H1 (cell line): ENCODE results near the gene DUSP9. TPM values are rescaled to one million over a fixed set of nuclear protein-coding genes. Genes with fewer than 3 reads are reported as not detected.

ENCODE experiments used
- CTCF ChIA-PET: fragments of 300-600 bp; sonication (Branson Sonifier 250); formaldehyde crosslinking; loops from one replicate; lab custom pipeline; 2021; ENCODE audit not compliant: partially characterized antibody; lab: Charles Lee
- POLR2A ChIA-PET: fragments of 300-600 bp; sonication (Branson Sonifier 250); formaldehyde crosslinking; loops from one replicate; lab custom pipeline; 2021; ENCODE audit warnings: inconsistent platforms; ENCODE audit not compliant: partially characterized antibody; lab: Charles Lee
- DNase-seq, 2 experiments: peaks; one replicate each; pipeline versions ENCODE4 v3.0.0 to v3.0.0-alpha.2; 2010 to 2022; ENCODE audit warnings: low spot score in 2 of 2, low read depth in 1 of 2, mixed read lengths in 1 of 2
- FAIRE-seq: peaks from 2 replicates; lab custom pipeline; 2011; peaks lifted over from hg19 to GRCh38; lab: Jason Lieb, UNC
- H2AFZ ChIP-seq: 2 replicates; pipeline ENCODE4 v1.8.1; 2012; ENCODE audit warnings: low read length, inconsistent platforms
- H2AK5ac ChIP-seq: 2 replicates; pipeline ENCODE4 v1.6.1; 2013; ENCODE audit warnings: low read depth, low read length
- H2BK120ac ChIP-seq: replicated peaks from 2 replicates; pipeline ENCODE3; 2013; ENCODE audit warnings: low read depth, low read length, inconsistent platforms
- H2BK12ac ChIP-seq: 2 replicates; pipeline ENCODE4 v1.6.1; 2013; ENCODE audit warnings: low read depth, low read length
- H2BK15ac ChIP-seq: 2 replicates; pipeline ENCODE4 v1.6.1; 2013; ENCODE audit warnings: low read length
- H2BK20ac ChIP-seq: 2 replicates; pipeline ENCODE4 v1.6.1; 2013; ENCODE audit warnings: low read length
- H2BK5ac ChIP-seq: 2 replicates; pipeline ENCODE4 v1.6.1; 2013; ENCODE audit warnings: low read depth, low read length
- H3K14ac ChIP-seq: 2 replicates; pipeline ENCODE4 v1.6.1; 2013; ENCODE audit warnings: inconsistent platforms; ENCODE audit not compliant: insufficient read length
- H3K18ac ChIP-seq: 2 replicates; pipeline ENCODE4 v1.6.1; 2013; ENCODE audit warnings: low read length; ENCODE audit errors: extremely low read depth
- H3K23ac ChIP-seq: 2 replicates; pipeline ENCODE4 v1.6.1; 2013; ENCODE audit warnings: inconsistent platforms; ENCODE audit not compliant: insufficient read length
- H3K23me2 ChIP-seq: 2 replicates; pipeline ENCODE4 v1.6.1; 2013; ENCODE audit warnings: low read depth, low read length
- H3K27ac ChIP-seq: 2 replicates; pipeline ENCODE4 v1.6.1; 2011; ENCODE audit warnings: low read depth, low read length, inconsistent platforms
- H3K27me3 ChIP-seq, 4 experiments: replicated peaks in 1 of 4; 1 replicate in 1 of 4; 2 replicates in 3 of 4; pipeline versions ENCODE4 v1.6.1 to v1.8.1; 2011 to 2013; ENCODE audit warnings: low read length in 3 of 4, mild to moderate bottlenecking in 3 of 4, inconsistent platforms in 2 of 4, mixed read lengths in 2 of 4, moderate library complexity in 1 of 4; ENCODE audit not compliant: control insufficient read depth in 3 of 4, insufficient read depth in 3 of 4; ENCODE audit errors: extremely low read depth in 1 of 4
- H3K36me3 ChIP-seq, 4 experiments: 2 replicates each; pipeline versions ENCODE4 v1.6.1 to v1.8.1; 2011 to 2013; ENCODE audit warnings: mild to moderate bottlenecking in 4 of 4, low read length in 3 of 4, moderate library complexity in 2 of 4, control low read depth in 1 of 4, inconsistent platforms in 1 of 4; ENCODE audit not compliant: insufficient read depth in 4 of 4, control insufficient read depth in 2 of 4
- H3K4ac ChIP-seq: replicated peaks from 2 replicates; pipeline ENCODE3; 2013; ENCODE audit warnings: low read length, low read depth, mixed read lengths, inconsistent platforms; ENCODE audit not compliant: insufficient read length
- H3K4me1 ChIP-seq, 4 experiments: replicated peaks in 1 of 4; 1 replicate in 1 of 4; 2 replicates in 3 of 4; pipeline versions ENCODE4 v1.6.1 to v1.8.1; 2011 to 2013; ENCODE audit warnings: low read length in 3 of 4, inconsistent platforms in 2 of 4, mixed read lengths in 1 of 4; ENCODE audit not compliant: insufficient read depth in 4 of 4, control insufficient read depth in 3 of 4
- H3K4me2 ChIP-seq, 2 experiments: 2 replicates each; pipeline versions ENCODE4 v1.6.1 to v1.8.1; 2011 to 2013; ENCODE audit warnings: low read depth in 2 of 2, low read length in 2 of 2, control low read depth in 1 of 2, inconsistent platforms in 1 of 2, mild to moderate bottlenecking in 1 of 2; ENCODE audit not compliant: insufficient read depth in 1 of 2
- H3K4me3 ChIP-seq, 4 experiments: fragments of 200-600, 300-600 bp in 1 of 4; sonication (generic), shearing (Covaris generic), sonication (Bioruptor Twin) in 1 of 4; 2 replicates each; pipeline versions ENCODE4 v1.5.1 to v1.8.1; 2011 to 2016; ENCODE audit warnings: low read length in 4 of 4, low read depth in 3 of 4, control low read depth in 2 of 4, inconsistent platforms in 2 of 4, mild to moderate bottlenecking in 2 of 4, mixed read lengths in 1 of 4, moderate library complexity in 1 of 4; ENCODE audit not compliant: insufficient read depth in 2 of 4; ENCODE audit errors: extremely low read depth in 1 of 4
- H3K56ac ChIP-seq: replicated peaks from 2 replicates; pipeline ENCODE3; 2013; ENCODE audit warnings: low read depth, mild to moderate bottlenecking, mixed read lengths, low read length, inconsistent platforms; ENCODE audit not compliant: insufficient read length
- H3K79me1 ChIP-seq: 2 replicates; pipeline ENCODE4 v1.6.1; 2013; ENCODE audit warnings: low read depth, low read length, control low read depth
- H3K79me2 ChIP-seq, 2 experiments: 2 replicates each; pipeline versions ENCODE4 v1.6.1 to v1.8.1; 2012 to 2013; ENCODE audit warnings: low read length in 2 of 2, mild to moderate bottlenecking in 2 of 2, inconsistent platforms in 1 of 2; ENCODE audit not compliant: insufficient read depth in 2 of 2, control insufficient read depth in 1 of 2
- H3K9ac ChIP-seq, 4 experiments: replicated peaks in 1 of 4; 1 replicate in 1 of 4; 2 replicates in 3 of 4; pipeline versions ENCODE4 v1.6.1 to v1.8.1; 2011 to 2013; ENCODE audit warnings: low read depth in 3 of 4, low read length in 3 of 4, control low read depth in 2 of 4, mild to moderate bottlenecking in 2 of 4, moderate library complexity in 2 of 4, inconsistent platforms in 1 of 4; ENCODE audit errors: extremely low read depth in 1 of 4
- H3K9me3 ChIP-seq, 2 experiments: 2 replicates each; pipeline versions ENCODE4 v1.6.1 to v1.8.1; 2012 to 2013; ENCODE audit warnings: mild to moderate bottlenecking in 2 of 2, moderate library complexity in 2 of 2, control low read depth in 1 of 2, inconsistent platforms in 1 of 2, low read depth in 1 of 2, low read length in 1 of 2, mixed read lengths in 1 of 2; ENCODE audit not compliant: insufficient read depth in 2 of 2
- H4K20me1 ChIP-seq, 2 experiments: replicated peaks in 1 of 2; 2 replicates each; pipeline versions ENCODE3 to v1.8.1; 2011 to 2013; ENCODE audit warnings: inconsistent platforms in 2 of 2, low read length in 2 of 2, mild to moderate bottlenecking in 1 of 2; ENCODE audit not compliant: insufficient read depth in 2 of 2, control insufficient read depth in 1 of 2
- H4K5ac ChIP-seq: 2 replicates; pipeline ENCODE4 v1.6.1; 2013; ENCODE audit warnings: low read length, low read depth, mixed read lengths, inconsistent platforms; ENCODE audit not compliant: insufficient read length
- H4K8ac ChIP-seq: 2 replicates; pipeline ENCODE4 v1.8.0; 2013; ENCODE audit warnings: mild to moderate bottlenecking, moderate library complexity, low read length, inconsistent platforms; ENCODE audit not compliant: insufficient read depth; ENCODE audit errors: extremely low read depth
- H4K91ac ChIP-seq: replicated peaks from 2 replicates; pipeline ENCODE3; 2013; ENCODE audit warnings: low read length, mixed read lengths, inconsistent platforms; ENCODE audit not compliant: insufficient read length
- CEBPB ChIP-seq: IDR thresholded peaks from 2 replicates; pipeline ENCODE4 v1.6.1; 2012; ENCODE audit warnings: low read depth, low read length
- E2F6 ChIP-seq: IDR thresholded peaks from 2 replicates; pipeline ENCODE4 v1.6.1; 2012; ENCODE audit warnings: inconsistent platforms
- EZH2 ChIP-seq: fragments of 200-600 bp; sonication (generic); IDR thresholded peaks from 2 replicates; pipeline ENCODE4 v1.7.1; 2012; ENCODE audit warnings: low read depth, mild to moderate bottlenecking, moderate library complexity, low read length, inconsistent platforms; ENCODE audit not compliant: severe bottlenecking
- HDAC6 ChIP-seq: IDR thresholded peaks from one replicate; pipeline ENCODE4 v1.7.1; 2012; ENCODE audit warnings: low read depth, mild to moderate bottlenecking, inconsistent platforms, low read length, moderate library complexity
- MAX ChIP-seq: IDR thresholded peaks from 2 replicates; pipeline ENCODE4 v1.6.1; 2012; ENCODE audit warnings: inconsistent platforms
- POLR2A ChIP-seq, 2 experiments: IDR thresholded peaks; 1 replicate in 1 of 2; 2 replicates in 1 of 2; pipeline ENCODE4 v1.6.1; 2011; ENCODE audit warnings: low read depth in 2 of 2, low read length in 2 of 2, mild to moderate bottlenecking in 2 of 2; ENCODE audit errors: control extremely low read depth in 1 of 2
- POLR2AphosphoS5 ChIP-seq: IDR thresholded peaks from 2 replicates; pipeline ENCODE4 v1.6.1; 2011; ENCODE audit warnings: low read depth, low read length
- RNF2 ChIP-seq: fragments of 200-900, 300-1000 bp; sonication (generic); IDR thresholded peaks from 2 replicates; pipeline ENCODE4 v1.7.1; 2016; ENCODE audit warnings: borderline replicate concordance, low read depth, mild to moderate bottlenecking, antibody characterized with exemption, low read length; ENCODE audit not compliant: poor library complexity, severe bottlenecking; ENCODE audit errors: missing control alignments
- SAP30 ChIP-seq: fragments of 300-600 bp; sonication (generic); IDR thresholded peaks from 2 replicates; pipeline ENCODE4 v1.7.1; 2012; ENCODE audit warnings: low read length, moderate library complexity, mild to moderate bottlenecking, inconsistent platforms; ENCODE audit not compliant: insufficient read depth, insufficient replicate concordance
- TEAD4 ChIP-seq: IDR thresholded peaks from 2 replicates; pipeline ENCODE4 v1.6.1; 2012; ENCODE audit warnings: low read depth, low read length, inconsistent platforms, mixed read lengths
- WGBS, 2 experiments: shearing (Covaris generic) in 1 of 2; methylation state at CpG; one replicate each; pipeline versions ENCODE4 v1.1.6 to v1.1.7; 2013 to 2015; ENCODE audit warnings: low lambda C conversion rate in 2 of 2, mixed read lengths in 2 of 2, inconsistent platforms in 1 of 2, low coverage in 1 of 2, missing lambda C conversion rate in 1 of 2; ENCODE audit not compliant: insufficient replicate concordance in 2 of 2, insufficient coverage in 1 of 2, insufficient read length in 1 of 2; ENCODE audit errors: extremely low coverage in 1 of 2, missing lambda C conversion rate in 1 of 2; 5-methylcytosine and 5-hydroxymethylcytosine counted together
- polyA plus RNA-seq, 7 experiments: library from polyadenylated mRNA; depleted of rRNA in 3 of 7; stranded (reverse) in 5 of 7; unstranded in 2 of 7; fragments of >200 nt in 5 of 7; fragments of 200-250 nt in 2 of 7; gene quantifications; 1 replicate in 5 of 7; 2 replicates in 1 of 7; 4 replicates in 1 of 7; pipeline versions ENCODE4 v1.2.1 to v1.2.3, GENCODE V29; 2011 to 2013; ENCODE audit warnings: missing spikeins in 2 of 7, mixed read lengths in 2 of 7
- total RNA-seq: library from RNA; stranded (reverse); fragmentation: NEBNext Ultra II Directional; extraction: Animal tissue kit (Norgen Biotek cat#: 25700); gene quantifications from 2 replicates; pipeline ENCODE4 v1.2.1, GENCODE V29; 2021

DUSP9 gene
- total and polyA plus RNA-seq, 2 of the 8 experiments (the other 6 are each of a cell fraction or from before 2014, with no cell fraction given), result 0.80 to 1.1 TPM

- POLR2A ChIA-PET, result interaction anchor here (1.3 to 1.4 kb wide), 2 partner anchors 37 to 48 kb away, joined by 3 to 5 read pairs; no protein-coding TSS in a partner anchor
- 17% methylated on average over 14 of the region's 85 CpGs; no CpG with 5 or more reads in 1 of the 2 experiments for WGBS, 2 experiments
- TF ChIP-seq POLR2A (IDR thresholded peaks at IDR 0.05; ENCODE audit: control extremely low read depth in 1 of 2, low read depth in 2 of 2, low read length in 2 of 2), result no peak
- TF ChIP-seq MAX, result no peak
- TF ChIP-seq RNF2, result no peak
- TF ChIP-seq EZH2, result peak; percentile 75
- no peak; the same call in 1 of the 2 replicates for TF ChIP-seq E2F6
- no peak for TF ChIP-seq CEBPB
- TF ChIP-seq HDAC6, result no peak
- no peak for TF ChIP-seq SAP30
- TF ChIP-seq TEAD4, result no peak
- no peak for TF ChIP-seq POLR2AphosphoS5
Measured at GRCh38 chrX:153647461-153648357, 706 bp downstream of the DUSP9 start.

More at GRCh38 chrX:153647461-153648357, 706 bp downstream of the DUSP9 start:
- Histone ChIP-seq H3K56ac (no peak overlapping the region), H4K8ac (no peak overlapping the region; the same call in 1 of the 2 replicates), H3K4me2 (peak overlapping the region; percentile 61 to 63), H3K4me1 (peaks cover 0 to 12% (median 6%) of the 10 kb centered on the region in 4 experiments; a peak in 4 of 7 replicates), H3K9ac (no peak overlapping the region), H3K79me2 (no peaks in the 10 kb centered on the region), H3K27ac (no peak overlapping the region), H3K79me1 (no peaks in the 10 kb centered on the region), H3K23ac (no peak overlapping the region), H2BK5ac (no peak overlapping the region), H2AFZ (no peak overlapping the region), H3K4ac (no peak overlapping the region), H3K36me3 (peaks cover 0 to 4% (median 0%) of the 10 kb centered on the region in 4 experiments; a peak in 1 of 8 replicates), H2BK15ac (no peak overlapping the region), H3K18ac (no peak overlapping the region), H3K27me3 (peaks cover 64 to 65% (median 65%) of the 10 kb centered on the region in 4 experiments), H4K91ac (no peak overlapping the region), H3K4me3 (peak overlapping the region in 2 of 4 experiments; percentile 4 to 48; a peak in 3 of 8 replicates), H4K20me1 (peaks cover 0 to 15% of the 10 kb centered on the region in 2 experiments), H3K14ac (no peak overlapping the region), H4K5ac (no peak overlapping the region), H3K23me2 (peaks cover 6% of the 10 kb centered on the region; the same call in 1 of the 2 replicates), H3K9me3 (no peaks in the 10 kb centered on the region; a peak in 1 of 4 replicates), H2BK12ac (no peak overlapping the region), H2BK20ac (no peak overlapping the region), H2BK120ac (no peak overlapping the region), H2AK5ac (no peak overlapping the region)
- no peak for FAIRE-seq
- DNase-seq, result no peak
- CTCF ChIA-PET, result interaction anchor here (1.0 to 28.7 kb wide), 11 partner anchors 3 to 109 kb away, joined by 3 to 408 read pairs (median 17); partner anchors contain the start of gene DUSP9
